ENCODE data around the gene MPND.

The MPND gene

GRCh38 chr19:4343370-4344307, at the start of gene MPND:
MPND (plus strand) TSS chr19:4343562; CDS start chr19:4343594, 32 bp downstream.
- DNase-seq, result peak; percentile 89

DNA sequence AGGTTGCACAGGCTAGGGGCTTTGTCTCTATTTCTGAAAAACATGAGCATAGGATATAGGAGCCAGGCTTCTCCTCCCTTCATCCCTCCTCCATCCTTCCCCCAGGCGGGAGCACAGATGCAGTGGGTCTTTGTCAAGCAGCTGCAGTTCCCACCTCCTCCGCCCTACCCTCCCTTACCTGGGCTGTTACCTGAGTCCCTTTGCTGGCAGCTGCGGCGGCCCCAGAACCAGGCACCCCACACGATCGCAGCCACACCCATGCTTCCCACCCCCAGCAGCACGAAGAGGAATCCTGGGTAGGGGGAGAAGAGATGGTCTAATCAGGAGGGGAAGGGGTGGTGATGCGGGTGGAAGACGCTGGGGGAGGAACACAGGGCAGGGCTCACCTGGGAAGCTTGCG, 49.0 kb upstream of the MPND start:
- no peak for DNase-seq

DNA sequence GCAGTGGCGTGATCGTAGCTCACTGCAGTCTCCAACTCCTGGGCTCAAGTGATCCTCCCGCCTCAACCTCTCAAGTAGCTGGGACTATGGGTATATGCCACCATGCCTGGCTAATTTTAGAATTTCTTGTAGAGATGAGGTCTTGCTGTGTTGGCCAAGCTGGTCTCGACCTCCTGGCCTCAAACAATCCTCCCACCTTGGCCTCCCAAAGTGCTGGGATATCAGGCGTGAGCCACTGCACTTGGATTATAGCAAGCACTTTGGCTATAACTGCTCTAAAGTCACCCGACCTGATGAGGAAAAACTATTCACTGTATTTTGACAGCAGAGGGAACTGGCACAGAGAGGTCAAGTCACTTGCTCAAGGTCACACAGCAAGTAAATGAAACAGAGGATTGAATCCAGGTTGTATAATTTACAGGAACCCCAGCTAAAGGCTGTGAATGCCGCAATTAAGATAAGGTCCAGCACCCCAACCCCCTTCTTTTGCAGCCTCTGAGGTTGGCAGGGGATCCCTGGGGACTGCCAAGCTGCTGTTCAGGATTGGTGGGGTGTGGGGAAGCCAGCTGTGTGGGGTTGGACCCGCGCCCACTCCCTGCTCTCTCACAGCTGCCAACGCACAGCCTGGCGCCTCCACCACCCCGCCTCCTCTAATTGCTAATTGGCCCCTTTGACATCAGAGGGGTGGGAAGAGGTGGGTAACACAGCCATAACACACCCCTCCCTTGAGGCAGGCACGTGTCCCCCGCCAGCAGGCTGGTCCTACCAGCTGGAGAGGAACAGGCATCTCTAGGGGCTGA, 47.2 kb upstream of the MPND start:
- no peak for DNase-seq

DNA sequence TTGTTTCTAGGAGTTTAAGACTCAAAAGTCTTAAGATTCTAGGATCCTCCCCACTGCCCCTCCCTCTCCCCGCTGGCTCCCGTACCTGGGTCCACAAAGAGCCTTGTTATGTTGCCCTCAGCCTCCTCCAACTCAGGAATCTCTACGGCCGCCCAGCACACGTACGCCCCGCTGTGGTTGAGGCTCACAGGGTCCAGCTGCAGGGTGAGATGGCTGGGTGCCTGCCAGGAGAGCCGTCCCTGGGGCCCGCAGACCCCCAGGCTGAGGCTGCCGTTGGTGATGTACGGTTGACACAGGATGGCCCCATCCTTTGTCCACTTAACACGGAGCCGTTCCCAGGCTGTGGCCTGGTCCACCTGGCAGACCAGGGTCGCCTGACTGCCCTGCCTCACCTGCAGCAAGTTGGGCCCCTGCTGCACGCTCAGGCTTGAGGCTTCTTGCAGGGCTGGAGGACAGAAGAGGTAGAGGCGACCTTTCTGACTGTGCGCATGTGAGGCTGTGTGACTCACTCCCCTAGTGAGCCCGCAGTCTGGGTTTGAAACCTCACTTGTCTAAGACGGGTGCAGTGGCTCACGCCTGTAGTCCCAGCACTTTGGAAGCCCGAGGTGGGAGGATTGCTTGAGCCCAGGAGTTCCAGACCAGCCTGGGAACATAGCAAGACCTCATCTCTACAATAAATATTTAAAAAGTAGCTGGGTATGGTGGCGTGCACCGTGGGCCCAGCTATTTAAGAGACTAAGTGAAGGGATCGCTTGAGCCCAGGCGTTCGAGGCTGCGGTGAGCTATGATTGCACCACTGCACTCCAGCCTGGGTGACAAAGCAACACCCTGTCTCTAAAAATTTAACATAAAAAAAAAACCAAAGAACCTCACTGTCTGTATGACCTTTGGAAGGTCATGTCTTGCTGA, 45.2 kb upstream of the MPND start:
- DNase-seq, result peak; percentile 64

- DNase-seq, result no peak
Observed at GRCh38 chr19:4298810-4299550, 44.4 kb upstream of the MPND start.

DNA sequence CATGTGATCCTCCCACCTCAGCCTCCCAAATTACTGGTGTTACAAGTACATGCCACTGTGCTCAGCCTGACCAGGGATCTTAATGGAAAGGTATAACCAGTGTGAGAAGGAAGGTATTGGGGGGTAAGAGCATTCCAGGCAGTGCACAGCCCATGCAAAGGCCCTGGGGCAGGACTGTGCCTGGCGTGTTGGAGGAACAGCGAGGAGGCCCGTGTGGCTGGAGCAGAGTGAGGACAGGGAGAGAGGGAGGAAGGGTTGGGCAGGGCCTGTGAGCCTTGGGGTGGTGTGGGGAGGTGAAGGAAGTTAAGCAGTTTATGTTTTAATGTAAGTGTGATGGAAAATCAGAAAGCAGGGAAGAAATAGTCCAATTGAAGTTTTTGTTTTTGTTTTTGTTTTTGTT, 42.8 kb upstream of the MPND start:
- no peak for DNase-seq

- no peak for DNase-seq
Observed at GRCh38 chr19:4301590-4302242, 41.6 kb upstream of the MPND start.

DNA sequence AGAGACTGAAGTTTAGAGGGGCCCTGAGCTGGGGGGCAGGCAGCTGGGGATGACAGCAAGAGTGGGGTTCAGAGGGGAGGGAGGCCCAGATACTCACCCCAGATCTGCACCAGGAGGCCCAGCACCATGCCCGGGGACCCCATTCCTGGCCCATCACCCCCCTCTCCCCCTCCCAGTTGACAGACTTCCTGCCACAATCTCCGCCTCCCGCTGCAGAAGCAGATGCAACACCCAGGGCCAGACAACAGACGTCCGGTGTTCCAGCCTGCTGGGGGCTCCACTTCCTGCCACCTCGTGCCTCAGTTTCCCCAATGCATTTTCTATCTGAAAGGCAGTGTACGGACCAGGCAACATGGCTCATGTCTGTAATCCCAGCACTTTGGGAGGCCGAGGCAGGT, 41.1 kb upstream of the MPND start, which contains the start of gene TMIGD2:
Gene TMIGD2 (minus strand): TSS at position 147 of the 398 bp plus-strand sequence. CDS start 4 bp downstream, at position 143.
- no peak for DNase-seq

DNA sequence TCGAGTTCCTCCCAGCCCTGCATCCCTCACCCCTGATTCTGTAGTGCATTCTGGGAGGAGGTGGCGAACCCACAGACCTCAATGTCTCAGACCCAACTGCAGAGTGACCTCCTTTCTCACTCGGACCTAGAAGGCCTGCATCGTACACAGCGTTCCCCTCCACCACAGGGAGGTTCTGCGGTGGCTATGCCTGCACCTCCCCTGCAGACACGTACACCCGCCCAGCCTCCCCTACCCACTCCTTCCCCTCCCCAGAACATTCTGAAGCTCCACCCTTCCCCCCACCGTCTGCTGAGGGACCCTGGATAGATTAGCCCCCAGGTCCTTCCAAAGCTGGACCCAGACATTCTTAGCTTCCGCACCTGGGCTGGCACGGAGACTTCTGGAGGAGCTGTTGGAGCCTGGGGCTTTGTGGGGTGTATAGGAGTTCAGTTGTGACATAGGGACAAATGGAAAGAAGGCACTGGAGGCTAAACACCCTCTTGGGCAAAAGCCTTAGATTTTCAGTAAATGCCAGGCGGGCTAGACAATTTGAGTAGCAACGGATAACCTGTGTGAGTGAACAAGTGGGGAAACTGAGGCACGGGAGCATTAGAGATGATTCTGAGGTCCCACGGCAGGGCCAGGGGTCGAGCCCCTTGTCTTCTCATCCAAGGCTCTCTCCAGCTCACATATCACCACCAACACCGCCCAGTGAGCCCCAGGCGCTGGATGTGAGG, 39.4 kb upstream of the MPND start:
- DNase-seq, result no peak

DNA sequence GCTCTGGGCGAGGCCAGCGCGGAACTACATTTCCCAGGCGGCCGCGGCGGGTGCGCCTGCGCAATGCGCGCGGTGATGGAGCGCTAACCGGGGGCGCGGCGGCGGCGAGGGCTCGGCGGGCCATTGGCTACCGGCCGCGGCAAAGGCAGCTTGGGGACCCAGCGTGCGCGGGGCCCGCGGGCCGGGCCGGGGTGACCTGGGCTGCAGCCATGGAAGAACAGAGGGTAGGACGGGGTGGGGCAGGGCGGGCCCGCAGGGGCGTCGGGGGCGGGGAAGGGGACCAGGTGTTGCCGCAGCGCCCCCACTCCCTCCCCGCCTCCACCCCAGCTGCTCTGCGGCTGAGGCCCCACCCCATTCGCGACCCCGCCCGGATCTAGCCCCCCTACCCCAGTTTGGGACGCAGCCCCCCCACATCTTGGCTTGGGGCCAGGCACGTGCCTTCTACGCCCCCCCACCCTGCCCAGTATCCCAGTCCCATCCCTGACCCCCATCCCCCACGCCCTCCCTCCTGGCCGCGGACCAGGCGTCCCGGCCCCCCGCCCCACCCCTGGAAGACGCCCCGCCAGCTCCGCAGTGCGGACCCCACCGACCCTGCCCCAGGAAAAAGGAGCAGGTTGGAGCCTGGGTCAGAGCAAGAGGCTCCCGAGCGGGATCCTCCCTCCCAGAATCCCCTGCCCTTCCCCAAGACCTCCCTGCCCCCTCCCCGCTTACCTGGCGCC, 38.7 kb upstream of the MPND start, which contains the start of gene FSD1:
Gene FSD1 (plus strand): TSS at position 61 of the 719 bp plus-strand sequence. CDS start 149 bp downstream, at position 210.
- DNase-seq, result peak; percentile 82

DNA sequence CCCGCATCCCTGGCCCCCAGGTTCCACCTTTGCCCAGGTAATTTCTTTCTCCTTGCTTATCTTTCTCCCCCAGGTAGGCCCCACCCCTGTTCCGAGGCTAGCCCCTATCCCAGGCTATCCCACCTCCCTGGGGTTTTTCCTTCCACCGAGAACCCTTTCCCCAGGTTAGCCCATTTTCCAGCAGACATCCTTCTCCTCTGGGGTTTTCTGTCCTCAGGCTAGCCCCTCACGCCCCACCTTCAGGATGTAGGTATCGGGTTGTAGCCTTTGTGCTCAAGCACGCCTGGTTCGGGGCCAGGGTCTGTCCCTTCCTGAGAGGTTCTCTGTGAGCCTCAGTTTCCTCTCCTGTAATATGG, 38.1 kb upstream of the MPND start:
- no peak for DNase-seq

- no peak for DNase-seq
Observed at GRCh38 chr19:4305659-4306058, 37.7 kb upstream of the MPND start.

DNA sequence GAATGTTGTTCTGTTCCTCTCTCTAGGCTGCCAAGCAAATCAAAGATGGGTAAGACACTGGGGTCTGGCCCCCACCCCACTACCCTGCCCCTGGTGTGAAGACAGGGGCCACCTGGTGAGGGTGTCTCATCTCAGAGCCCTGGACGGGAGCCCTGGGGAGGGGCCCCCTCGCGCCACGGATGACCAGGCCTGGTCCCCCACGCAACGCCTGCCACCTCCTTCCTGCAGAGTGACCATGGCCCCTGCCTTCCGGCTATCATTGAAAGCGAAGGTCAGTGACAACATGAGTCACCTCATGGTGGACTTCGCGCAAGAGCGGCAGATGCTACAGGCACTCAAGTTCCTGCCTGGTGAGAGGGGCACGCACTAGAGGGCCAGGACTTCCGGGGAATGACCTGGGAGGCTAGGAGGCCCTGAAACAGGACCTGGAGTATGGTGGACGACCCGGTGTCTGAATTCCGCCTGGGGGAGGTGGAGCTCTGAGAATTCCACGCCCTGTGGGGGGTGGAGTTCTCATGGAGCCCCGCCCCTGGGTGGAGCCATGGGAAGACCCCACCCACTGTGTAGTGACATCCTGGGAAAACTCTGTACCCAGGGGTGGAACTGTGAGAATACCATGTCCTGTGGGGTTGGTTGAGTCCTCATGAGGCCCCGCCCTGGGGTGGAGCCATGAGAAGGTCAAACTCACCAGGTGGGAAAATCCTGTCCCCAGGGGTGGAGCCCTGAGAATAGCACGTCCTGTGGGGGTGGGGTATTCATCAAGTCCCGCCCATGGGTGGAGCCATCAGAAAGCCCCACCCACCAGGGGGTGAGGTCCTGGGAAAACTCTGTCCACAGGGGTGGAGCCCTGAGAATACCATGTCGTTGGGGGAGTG, 32.9 kb upstream of the MPND start:
- DNase-seq, result no peak

DNA sequence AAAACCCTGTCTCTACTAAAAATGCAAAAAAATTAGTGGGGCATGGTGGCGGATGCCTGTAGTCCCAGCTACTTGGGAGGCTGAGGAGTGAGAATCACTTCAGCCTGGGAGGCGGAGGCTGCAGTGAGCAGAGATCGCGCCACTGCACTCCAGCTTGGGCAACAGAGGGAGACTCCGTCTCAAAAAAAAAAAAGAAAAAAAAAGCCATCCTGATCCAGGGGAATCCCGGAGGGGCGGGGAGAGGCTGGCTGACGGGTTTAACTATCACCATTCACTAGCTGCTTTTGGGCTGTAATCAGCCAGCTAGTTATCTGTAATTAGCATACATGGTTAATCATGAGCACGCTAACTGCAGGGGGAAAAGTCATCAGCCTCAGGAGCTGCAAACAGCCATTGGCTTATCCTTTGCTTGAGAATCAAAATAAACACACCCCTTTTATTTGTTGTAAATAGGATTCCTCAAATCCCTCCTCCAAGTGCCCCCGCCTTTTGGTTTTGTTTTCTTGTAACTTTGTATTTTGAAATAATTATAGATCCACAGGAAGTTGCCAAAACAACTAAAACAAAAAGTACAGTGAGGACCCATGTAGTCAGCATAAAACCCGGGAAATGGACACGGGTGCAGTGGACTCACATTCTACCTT, 29.4 kb upstream of the MPND start:
- DNase-seq, result no peak

DNA sequence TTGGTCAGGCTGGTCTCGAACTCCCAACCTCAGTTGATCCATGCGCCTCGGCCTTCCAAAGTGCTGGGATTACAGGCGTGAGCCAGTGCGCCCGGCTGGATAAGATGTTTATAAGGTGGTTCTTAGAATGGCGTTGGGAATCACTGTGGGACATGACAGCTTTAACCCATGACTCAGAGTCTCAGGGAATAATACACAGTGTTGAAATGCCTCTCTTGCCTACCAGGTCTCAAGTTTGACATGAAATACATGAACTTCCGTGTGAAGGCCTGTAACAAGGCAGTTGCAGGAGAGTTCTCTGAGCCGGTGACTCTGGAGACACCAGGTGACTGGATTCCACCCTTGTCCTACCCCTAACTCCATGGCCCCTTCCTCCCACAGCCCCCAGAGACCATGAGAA, 26.4 kb upstream of the MPND start:
- DNase-seq, result no peak

- DNase-seq, result no peak
Observed at GRCh38 chr19:4318460-4318859, 24.9 kb upstream of the MPND start.

- DNase-seq, result no peak
Observed at GRCh38 chr19:4319067-4319718, 24.2 kb upstream of the MPND start.

- DNase-seq, result no peak
Observed at GRCh38 chr19:4320419-4320818, 22.9 kb upstream of the MPND start.

All from stimulated activated CD4-positive, alpha-beta T cell treated with anti-CD3 and anti-CD28 coated beads, Interleukin-1b, Interleukin-23, amount 100 ng/mL, for 48 hours (primary cell).